Activated naive CD4-positive, alpha-beta T cell treated with anti-CD3 and anti-CD28 coated beads, Interleukin-2, amount 10 ng/mL, durations not matched to agents 7 days and 5 days (primary cell): Measurements from ENCODE around the gene ICA1L.
A peak's percentile ranks its signal among the peaks of the same experiment; 100 is the strongest.

Experiments used
- CTCF ChIA-PET: fragments of 350-600 bp; sonication (Branson Sonifier 250); formaldehyde crosslinking; loops from one replicate; lab custom pipeline; 2021; ENCODE audit warnings: antibody characterized with exemption; lab: Charles Lee
- DNase-seq: peaks from one replicate; pipeline ENCODE4 v3.0.0-alpha.2; 2020
- H3K27ac Mint-ChIP-seq: one replicate; pipeline ENCODE4 v1.8.0; 2021; ENCODE audit warnings: mild to moderate bottlenecking, moderate library complexity, mixed read lengths
- H3K27me3 Mint-ChIP-seq: one replicate; pipeline ENCODE4 v1.8.0; 2021; ENCODE audit warnings: mild to moderate bottlenecking, mixed read lengths
- H3K36me3 Mint-ChIP-seq: one replicate; pipeline ENCODE4 v1.8.0; 2021; ENCODE audit warnings: mixed read lengths
- H3K4me1 Mint-ChIP-seq: one replicate; pipeline ENCODE4 v1.8.0; 2021; ENCODE audit warnings: mixed read lengths
- H3K4me3 Mint-ChIP-seq: one replicate; pipeline ENCODE4 v1.8.0; 2021; ENCODE audit warnings: mild to moderate bottlenecking, moderate library complexity, mixed read lengths
- H3K9me3 Mint-ChIP-seq: one replicate; pipeline ENCODE4 v1.8.0; 2021; ENCODE audit warnings: mixed read lengths

ICA1L gene

GRCh38 chr2:202780514-202781021, 91.0 kb downstream of the ICA1L start:
- Mint-ChIP-seq H3K36me3 (peaks cover 53% of the 10 kb centered on the region), H3K27ac (no peak overlapping the region), H3K9me3 (no peaks in the 10 kb centered on the region), H3K4me1 (no peaks in the 10 kb centered on the region), H3K4me3 (no peak overlapping the region), H3K27me3 (no peaks in the 10 kb centered on the region)
- CTCF ChIA-PET = no interaction called here
- DNase-seq = no peak

DNA sequence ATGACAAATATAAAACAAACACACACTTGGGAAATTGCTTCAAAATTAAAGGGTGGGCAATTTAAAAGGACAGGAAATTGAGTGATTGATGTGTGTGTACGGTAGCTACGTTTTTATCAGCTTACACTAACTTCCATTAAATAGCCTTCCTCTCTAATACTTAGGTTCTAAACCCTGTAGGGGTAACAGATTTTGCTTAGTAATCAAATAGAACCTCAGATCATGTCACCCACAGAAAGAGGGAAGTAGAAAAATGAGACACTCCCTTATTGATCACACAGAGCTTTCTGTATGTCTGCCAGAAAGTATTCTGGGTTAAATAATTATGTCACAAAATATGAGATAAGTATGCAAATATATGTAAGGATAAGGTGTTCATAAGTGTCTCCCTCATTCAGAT, 93.3 kb downstream of the ICA1L start:
- CTCF ChIA-PET = no interaction called here
- Mint-ChIP-seq H3K27me3 (no peaks in the 10 kb centered on the region), H3K4me3 (no peak overlapping the region), H3K4me1 (no peaks in the 10 kb centered on the region), H3K27ac (no peak overlapping the region), H3K36me3 (peaks cover 60% of the 10 kb centered on the region), H3K9me3 (no peaks in the 10 kb centered on the region)
- no peak for DNase-seq

DNA sequence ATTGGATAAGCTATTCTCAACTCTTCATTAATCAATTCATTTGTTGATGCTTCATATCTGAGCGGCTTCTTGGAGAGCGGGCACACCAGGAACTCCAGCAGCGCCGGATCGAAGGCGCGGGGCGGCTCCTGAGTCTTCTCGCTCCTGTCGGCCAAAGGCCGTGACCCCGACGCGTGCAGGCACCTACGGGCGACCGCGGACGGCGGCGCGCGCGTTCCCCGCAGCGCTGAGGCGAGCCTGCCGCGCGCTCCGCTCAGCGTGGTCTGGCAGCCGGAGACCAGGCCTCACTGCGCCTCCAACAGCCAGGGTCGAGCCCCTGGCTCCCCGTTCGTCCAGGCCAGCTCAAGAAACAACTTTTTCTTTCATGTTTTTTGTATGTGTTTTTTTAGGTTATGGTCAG, 97.5 kb downstream of the ICA1L start:
- no peaks in the 10 kb centered on the region for H3K9me3 Mint-ChIP-seq
- CTCF ChIA-PET = no interaction called here
- H3K4me3 Mint-ChIP-seq = no peak overlapping the region
- DNase-seq = no peak
- no peaks in the 10 kb centered on the region for H3K27me3 Mint-ChIP-seq
- H3K36me3 Mint-ChIP-seq = peaks cover 54% of the 10 kb centered on the region
- H3K4me1 Mint-ChIP-seq = no peaks in the 10 kb centered on the region
- no peak overlapping the region for H3K27ac Mint-ChIP-seq

DNA sequence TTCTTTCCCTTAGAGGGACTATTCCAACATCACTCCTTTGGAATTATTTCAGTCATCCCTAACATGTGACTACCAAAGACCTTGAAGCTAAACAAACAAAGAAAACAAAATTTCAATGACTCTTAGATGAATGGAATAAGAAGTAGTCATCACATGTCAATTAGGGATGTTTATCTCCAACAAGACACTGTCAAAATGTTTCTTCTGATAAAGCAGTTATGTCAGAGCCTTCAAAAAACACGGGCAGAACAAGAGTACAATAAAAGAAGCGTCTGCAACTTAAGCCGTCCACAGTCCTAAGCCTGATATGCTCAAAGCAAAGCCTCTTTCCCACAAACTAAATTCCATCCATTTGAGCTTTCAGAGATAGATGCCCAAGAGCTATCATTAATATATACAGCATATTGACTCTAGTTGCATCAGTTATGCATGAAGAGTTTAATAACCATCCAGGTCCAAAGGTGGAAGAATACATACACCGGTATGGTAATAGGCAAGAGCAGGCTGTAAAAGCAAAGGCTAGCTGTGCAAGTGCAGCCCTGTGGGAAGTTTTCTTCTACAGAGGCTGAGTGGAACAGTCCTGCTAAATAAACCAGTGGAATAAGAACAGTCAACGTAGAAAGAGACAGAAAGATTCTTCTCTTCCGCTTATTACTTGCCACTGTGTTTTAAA, 98.1 kb downstream of the ICA1L start:
- H3K9me3 Mint-ChIP-seq = no peaks in the 10 kb centered on the region
- no peaks in the 10 kb centered on the region for H3K27me3 Mint-ChIP-seq
- CTCF ChIA-PET = no interaction called here
- H3K4me3 Mint-ChIP-seq = no peak overlapping the region
- H3K27ac Mint-ChIP-seq = no peak overlapping the region
- no peak for DNase-seq
- peaks cover 49% of the 10 kb centered on the region for H3K36me3 Mint-ChIP-seq
- H3K4me1 Mint-ChIP-seq = no peaks in the 10 kb centered on the region

DNA sequence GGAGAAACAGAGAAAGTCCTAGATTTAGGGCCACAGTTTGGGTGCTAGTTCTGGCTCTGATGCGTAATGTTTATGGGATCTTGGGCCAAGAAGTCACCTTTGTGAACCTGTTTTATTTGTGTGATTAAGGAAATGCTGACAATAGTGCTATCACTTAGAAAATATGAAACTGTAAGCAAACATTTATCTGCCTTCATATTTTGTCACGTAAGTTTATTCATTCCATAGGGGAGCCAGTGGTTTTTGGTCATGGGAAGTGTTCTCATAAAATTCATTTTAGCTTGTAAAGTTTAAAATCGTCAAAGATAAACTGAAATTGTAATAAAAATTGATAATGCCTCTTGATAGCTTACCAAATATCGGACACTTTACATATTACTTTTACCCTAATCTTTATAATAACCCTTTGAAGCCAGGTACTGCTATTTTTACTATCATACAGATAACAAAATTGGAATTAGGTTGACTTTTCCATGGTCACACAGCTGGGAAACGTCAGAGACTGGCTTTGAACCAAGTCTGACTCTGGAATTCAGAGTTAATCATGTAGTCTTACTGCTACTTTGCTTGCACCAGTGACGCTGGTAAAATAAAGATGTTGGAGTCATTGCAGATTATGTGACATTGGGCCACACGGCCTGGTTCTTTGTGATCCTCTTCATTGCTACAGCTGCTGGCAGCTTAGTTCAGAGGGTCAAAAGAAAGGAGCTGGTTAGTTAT, 99.7 kb downstream of the ICA1L start:
- CTCF ChIA-PET = interaction anchor here (0.6 to 1.5 kb wide), 2 partner anchors 181 to 183 kb away, joined by 3 to 5 read pairs; no protein-coding TSS in a partner anchor
- Mint-ChIP-seq H3K4me1 (peaks cover 2% of the 10 kb centered on the region), H3K4me3 (no peak overlapping the region), H3K27ac (no peak overlapping the region), H3K27me3 (no peaks in the 10 kb centered on the region), H3K36me3 (peaks cover 49% of the 10 kb centered on the region), H3K9me3 (no peaks in the 10 kb centered on the region)
- no peak for DNase-seq

DNA sequence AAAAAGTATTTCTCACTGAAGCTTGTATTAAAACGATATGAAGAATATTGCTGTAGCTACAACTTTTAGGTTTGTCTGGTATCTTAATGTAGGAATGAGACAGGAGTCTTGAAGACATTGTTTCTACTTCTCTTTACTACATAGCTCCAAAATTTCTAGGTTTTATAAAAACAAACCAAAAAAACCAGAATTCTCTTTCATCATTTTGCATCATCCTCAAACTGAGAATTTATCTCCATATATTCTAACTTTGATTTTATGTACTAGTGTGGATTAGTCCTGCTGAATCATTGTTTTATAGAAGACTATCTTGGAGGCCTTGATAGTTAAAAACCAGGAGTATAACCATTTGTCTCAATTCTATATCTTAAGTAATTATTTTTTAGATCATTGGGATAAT, 100.2 kb downstream of the ICA1L start:
- H3K27ac Mint-ChIP-seq = no peak overlapping the region
- no peaks in the 10 kb centered on the region for H3K27me3 Mint-ChIP-seq
- H3K4me1 Mint-ChIP-seq = peaks cover 2% of the 10 kb centered on the region
- H3K36me3 Mint-ChIP-seq = peaks cover 49% of the 10 kb centered on the region
- no peaks in the 10 kb centered on the region for H3K9me3 Mint-ChIP-seq
- CTCF ChIA-PET = interaction anchor here (0.6 to 1.5 kb wide), 2 partner anchors 181 to 183 kb away, joined by 3 to 5 read pairs; no protein-coding TSS in a partner anchor
- H3K4me3 Mint-ChIP-seq = no peak overlapping the region
- DNase-seq = no peak

DNA sequence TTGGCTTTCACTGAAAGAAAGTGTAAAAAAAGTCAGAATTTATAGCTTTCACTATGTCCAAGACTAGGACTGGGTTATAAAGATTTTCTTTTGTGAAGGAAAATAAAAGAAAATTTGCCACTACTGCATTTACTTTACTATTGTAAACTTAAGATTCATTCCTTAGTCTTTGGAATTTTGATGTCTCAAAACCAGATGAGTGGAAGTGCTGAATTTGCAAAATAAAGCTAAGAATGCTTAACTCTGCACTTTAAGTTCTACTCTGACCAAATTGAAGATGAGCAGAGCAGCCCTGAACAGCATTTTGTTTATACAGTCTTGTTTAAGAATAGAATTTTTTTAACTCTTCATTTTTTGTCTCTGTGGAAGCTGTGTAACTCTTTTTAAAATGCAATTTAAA, 102.4 kb downstream of the ICA1L start:
- Mint-ChIP-seq H3K4me3 (no peak overlapping the region), H3K27ac (no peak overlapping the region), H3K9me3 (no peaks in the 10 kb centered on the region), H3K27me3 (no peaks in the 10 kb centered on the region), H3K36me3 (peaks cover 41% of the 10 kb centered on the region), H3K4me1 (peaks cover 2% of the 10 kb centered on the region)
- DNase-seq = no peak
- CTCF ChIA-PET = no interaction called here

DNA sequence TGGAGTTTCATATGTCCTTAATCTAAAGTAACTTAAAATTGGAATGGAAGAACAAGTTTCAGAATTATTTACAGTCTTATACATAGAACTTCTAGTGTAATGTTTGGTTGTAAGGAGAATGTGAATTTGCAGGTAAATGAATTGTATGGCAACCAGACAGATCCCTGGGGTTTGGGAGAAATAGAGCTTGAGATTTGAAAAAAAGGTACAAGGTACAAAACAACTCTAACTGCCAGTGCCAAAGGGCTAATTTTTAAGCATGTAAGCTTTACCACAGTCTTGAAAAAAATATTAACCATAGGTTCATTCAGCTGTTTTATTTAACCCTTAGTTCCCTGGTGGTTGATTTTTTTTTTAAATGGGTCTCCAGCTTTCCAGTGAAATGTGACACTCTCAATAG, 103.3 kb downstream of the ICA1L start:
- H3K4me3 Mint-ChIP-seq = no peak overlapping the region
- peaks cover 9% of the 10 kb centered on the region for H3K4me1 Mint-ChIP-seq
- peaks cover 48% of the 10 kb centered on the region for H3K36me3 Mint-ChIP-seq
- CTCF ChIA-PET = no interaction called here
- no peaks in the 10 kb centered on the region for H3K27me3 Mint-ChIP-seq
- no peaks in the 10 kb centered on the region for H3K9me3 Mint-ChIP-seq
- H3K27ac Mint-ChIP-seq = no peak overlapping the region
- no peak for DNase-seq

- DNase-seq = no peak
- Mint-ChIP-seq H3K27me3 (no peaks in the 10 kb centered on the region), H3K36me3 (peaks cover 52% of the 10 kb centered on the region), H3K9me3 (no peaks in the 10 kb centered on the region), H3K27ac (no peak overlapping the region), H3K4me1 (peaks cover 29% of the 10 kb centered on the region), H3K4me3 (no peak overlapping the region)
- CTCF ChIA-PET = interaction anchor here (0.7 kb wide), 1 partner anchor 176 kb away, joined by 3 read pairs; no protein-coding TSS in a partner anchor
Observed at GRCh38 chr2:202765436-202765835, 106.1 kb downstream of the ICA1L start.

- CTCF ChIA-PET = interaction anchor here (0.7 kb wide), 1 partner anchor 176 kb away, joined by 3 read pairs; no protein-coding TSS in a partner anchor
- no peaks in the 10 kb centered on the region for H3K27me3 Mint-ChIP-seq
- no peak overlapping the region for H3K4me3 Mint-ChIP-seq
- peaks cover 55% of the 10 kb centered on the region for H3K36me3 Mint-ChIP-seq
- peaks cover 29% of the 10 kb centered on the region for H3K4me1 Mint-ChIP-seq
- DNase-seq = no peak
- H3K27ac Mint-ChIP-seq = no peak overlapping the region
- H3K9me3 Mint-ChIP-seq = no peaks in the 10 kb centered on the region
Observed at GRCh38 chr2:202764991-202765390, 106.6 kb downstream of the ICA1L start.

DNA sequence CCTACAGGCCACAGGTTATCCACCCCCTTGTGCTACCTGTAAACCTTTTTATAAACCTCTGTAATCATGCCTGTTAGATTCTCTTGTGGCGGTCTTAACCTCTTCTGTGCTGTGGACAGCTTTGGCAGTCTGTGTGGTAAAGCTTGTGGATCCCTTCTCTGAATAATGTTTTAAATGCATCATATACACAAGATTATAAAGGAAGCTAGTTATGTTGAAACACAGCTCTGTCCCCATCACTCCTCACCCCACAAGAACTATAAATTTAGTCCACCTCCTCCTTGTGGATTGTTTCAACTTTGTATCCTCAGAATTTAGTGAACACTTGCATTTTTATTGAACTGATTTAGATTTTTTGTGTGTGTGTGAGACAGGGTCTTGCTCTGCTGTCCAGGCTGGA, 107.7 kb downstream of the ICA1L start:
- CTCF ChIA-PET = no interaction called here
- H3K4me1 Mint-ChIP-seq = peaks cover 29% of the 10 kb centered on the region
- no peak overlapping the region for H3K4me3 Mint-ChIP-seq
- DNase-seq = no peak
- peak overlapping the region; percentile 9 for H3K27ac Mint-ChIP-seq
- H3K36me3 Mint-ChIP-seq = peaks cover 58% of the 10 kb centered on the region
- H3K27me3 Mint-ChIP-seq = no peaks in the 10 kb centered on the region
- H3K9me3 Mint-ChIP-seq = no peaks in the 10 kb centered on the region

DNA sequence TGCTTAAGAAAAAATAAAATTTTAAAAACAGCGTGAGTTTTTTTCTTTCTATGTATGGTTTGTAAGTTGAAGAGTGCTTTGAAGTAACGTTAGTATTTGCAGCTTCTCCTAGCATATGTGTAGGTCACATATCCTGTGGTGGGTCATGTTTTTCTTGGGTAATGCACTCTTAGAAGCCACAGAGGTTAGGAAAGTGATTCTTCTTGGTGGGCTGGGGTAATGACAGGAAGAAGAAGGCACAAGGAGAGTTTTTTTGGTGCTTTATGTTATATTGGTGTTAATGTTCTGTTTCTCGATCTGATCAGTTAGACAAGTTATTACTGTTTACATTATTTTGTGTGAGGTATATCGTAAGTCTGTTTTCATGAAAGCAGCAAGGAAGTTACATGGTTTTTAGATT, 109.0 kb downstream of the ICA1L start:
- H3K9me3 Mint-ChIP-seq = no peaks in the 10 kb centered on the region
- DNase-seq = no peak
- CTCF ChIA-PET = no interaction called here
- no peak overlapping the region for H3K4me3 Mint-ChIP-seq
- peaks cover 27% of the 10 kb centered on the region for H3K4me1 Mint-ChIP-seq
- peaks cover 56% of the 10 kb centered on the region for H3K36me3 Mint-ChIP-seq
- no peaks in the 10 kb centered on the region for H3K27me3 Mint-ChIP-seq
- peak overlapping the region; percentile 35 for H3K27ac Mint-ChIP-seq

DNA sequence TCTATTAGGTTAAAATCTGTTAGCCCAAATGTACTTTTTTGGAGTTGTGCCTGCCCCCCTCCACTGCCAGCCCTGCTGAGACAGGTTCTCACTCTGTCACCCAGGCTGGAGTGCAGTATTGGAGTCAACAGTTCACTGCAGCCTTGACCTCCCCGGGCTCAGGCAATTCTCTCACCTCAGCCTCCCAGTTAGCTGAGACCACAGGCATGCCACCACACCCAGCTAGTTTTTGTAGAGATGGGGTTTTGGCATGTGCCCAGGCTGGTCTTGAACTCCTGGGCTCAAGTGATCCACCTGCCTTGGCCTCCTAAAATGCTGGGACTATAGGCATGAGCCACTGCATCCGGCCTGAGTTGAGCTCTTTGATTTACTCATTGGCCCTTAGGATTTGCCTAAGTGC, 110.7 kb downstream of the ICA1L start:
- no peaks in the 10 kb centered on the region for H3K9me3 Mint-ChIP-seq
- H3K4me1 Mint-ChIP-seq = peaks cover 27% of the 10 kb centered on the region
- CTCF ChIA-PET = no interaction called here
- peaks cover 61% of the 10 kb centered on the region for H3K36me3 Mint-ChIP-seq
- no peak for DNase-seq
- no peak overlapping the region for H3K4me3 Mint-ChIP-seq
- no peaks in the 10 kb centered on the region for H3K27me3 Mint-ChIP-seq
- H3K27ac Mint-ChIP-seq = no peak overlapping the region

- H3K27me3 Mint-ChIP-seq = no peaks in the 10 kb centered on the region
- CTCF ChIA-PET = no interaction called here
- H3K9me3 Mint-ChIP-seq = peaks cover 2% of the 10 kb centered on the region
- H3K4me3 Mint-ChIP-seq = no peak overlapping the region
- no peak for DNase-seq
- H3K36me3 Mint-ChIP-seq = peaks cover 59% of the 10 kb centered on the region
- peaks cover 23% of the 10 kb centered on the region for H3K4me1 Mint-ChIP-seq
- no peak overlapping the region for H3K27ac Mint-ChIP-seq
Observed at GRCh38 chr2:202758604-202759003, 113.0 kb downstream of the ICA1L start.

DNA sequence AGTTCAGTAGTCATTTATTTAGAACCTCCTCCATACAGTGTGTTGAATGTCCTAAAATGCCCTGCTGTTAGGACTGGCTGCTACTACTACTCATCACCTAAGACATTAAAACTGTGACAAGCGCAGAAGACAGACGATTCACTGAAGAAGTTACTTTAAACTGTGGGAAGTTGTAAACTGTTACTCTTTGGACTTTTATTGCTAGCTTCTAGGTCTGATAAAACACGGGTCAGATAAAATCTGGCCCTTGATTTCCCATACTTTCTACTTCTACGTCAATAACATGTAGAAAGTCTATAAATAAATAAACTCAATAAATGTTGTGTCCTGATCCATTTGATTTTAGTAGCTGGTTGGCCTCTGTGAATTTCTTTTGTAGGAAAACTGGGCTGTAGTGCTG, 113.4 kb downstream of the ICA1L start:
- no peak for DNase-seq
- peaks cover 60% of the 10 kb centered on the region for H3K36me3 Mint-ChIP-seq
- no peak overlapping the region for H3K27ac Mint-ChIP-seq
- CTCF ChIA-PET = no interaction called here
- no peak overlapping the region for H3K4me3 Mint-ChIP-seq
- peaks cover 3% of the 10 kb centered on the region for H3K9me3 Mint-ChIP-seq
- H3K27me3 Mint-ChIP-seq = no peaks in the 10 kb centered on the region
- peaks cover 22% of the 10 kb centered on the region for H3K4me1 Mint-ChIP-seq
